ENCODE data around the gene SLC5A2.

The SLC5A2 gene

GRCh38 chr16:31513126-31513525 is 30.2 kb downstream of the SLC5A2 start:
- ATAC-seq, result peak; percentile 79
- TF ChIP-seq CSDC2 (CRISPR knock-in tag; IDR thresholded peaks at IDR 0.05), result no peak
- TF ChIP-seq BACH2 (CRISPR knock-in tag; IDR thresholded peaks at IDR 0.05; ENCODE audit: borderline replicate concordance), result no peak
- no peak for TF ChIP-seq OSR1 (CRISPR knock-in tag; IDR thresholded peaks at IDR 0.05)
- no peak for TF ChIP-seq ZC3H10 (CRISPR knock-in tag; IDR thresholded peaks at IDR 0.05)
- no peak for TF ChIP-seq PPARA (CRISPR knock-in tag; IDR thresholded peaks at IDR 0.05; ENCODE audit: borderline replicate concordance)
- TF ChIP-seq TSHZ2 (CRISPR knock-in tag; IDR thresholded peaks at IDR 0.05), result no peak
- TF ChIP-seq RARB (CRISPR knock-in tag; IDR thresholded peaks at IDR 0.05), result no peak
- TF ChIP-seq ZNF565 (CRISPR knock-in tag; conservative IDR thresholded peaks at IDR 0.05; ENCODE audit: low read depth), result no peak
- TF ChIP-seq TOX (CRISPR knock-in tag; IDR thresholded peaks at IDR 0.05; ENCODE audit: borderline replicate concordance), result no peak
- TF ChIP-seq ISL1 (CRISPR knock-in tag; IDR thresholded peaks at IDR 0.05), result no peak
- TF ChIP-seq CREB5 (CRISPR knock-in tag; IDR thresholded peaks at IDR 0.05; ENCODE audit: low read depth), result no peak
- no peak for TF ChIP-seq ZNF8 (CRISPR knock-in tag; IDR thresholded peaks at IDR 0.05)

GRCh38 chr16:31513884-31514283 is 31.0 kb downstream of the SLC5A2 start:
- ATAC-seq, result no peak
- TF ChIP-seq POU6F1 (CRISPR knock-in tag; IDR thresholded peaks at IDR 0.05; ENCODE audit: borderline replicate concordance, low read depth), result no peak
- TF ChIP-seq CSDC2 (CRISPR knock-in tag; IDR thresholded peaks at IDR 0.05), result no peak
- no peak for TF ChIP-seq TOX (CRISPR knock-in tag; IDR thresholded peaks at IDR 0.05; ENCODE audit: borderline replicate concordance)

- ATAC-seq, result no peak
Measured at GRCh38 chr16:31517800-31518402, 35.0 kb downstream of the SLC5A2 start.

GRCh38 chr16:31519759-31520431 is 37.0 kb downstream of the SLC5A2 start:
- ATAC-seq, result no peak
- TF ChIP-seq OSR1 (CRISPR knock-in tag; IDR thresholded peaks at IDR 0.05) (no peak), TCF4 (CRISPR knock-in tag; IDR thresholded peaks at IDR 0.05; ENCODE audit: borderline replicate concordance) (no peak), TOX (CRISPR knock-in tag; IDR thresholded peaks at IDR 0.05; ENCODE audit: borderline replicate concordance) (no peak), ISL1 (CRISPR knock-in tag; IDR thresholded peaks at IDR 0.05) (no peak), CREB5 (CRISPR knock-in tag; IDR thresholded peaks at IDR 0.05; ENCODE audit: low read depth) (no peak), ZFP3 (CRISPR knock-in tag; IDR thresholded peaks at IDR 0.05) (no peak), PATZ1 (CRISPR knock-in tag; IDR thresholded peaks at IDR 0.05; ENCODE audit: borderline replicate concordance) (no peak), ARNTL (CRISPR knock-in tag; IDR thresholded peaks at IDR 0.05; ENCODE audit: borderline replicate concordance, low read depth) (no peak), BACH2 (CRISPR knock-in tag; IDR thresholded peaks at IDR 0.05; ENCODE audit: borderline replicate concordance) (no peak), PPARA (CRISPR knock-in tag; IDR thresholded peaks at IDR 0.05; ENCODE audit: borderline replicate concordance) (no peak), RARB (CRISPR knock-in tag; IDR thresholded peaks at IDR 0.05) (no peak), SNAI2 (CRISPR knock-in tag; IDR thresholded peaks at IDR 0.05) (no peak), ESRRG (CRISPR knock-in tag; IDR thresholded peaks at IDR 0.05) (no peak), GLIS3 (CRISPR knock-in tag; IDR thresholded peaks at IDR 0.05) (no peak), ZFP30 (CRISPR knock-in tag; IDR thresholded peaks at IDR 0.05) (no peak), ZNF70 (CRISPR knock-in tag; IDR thresholded peaks at IDR 0.05) (no peak), CSRNP3 (CRISPR knock-in tag; IDR thresholded peaks at IDR 0.05) (no peak)

More at GRCh38 chr16:31517800-31518402, 35.0 kb downstream of the SLC5A2 start:
- no peak for TF ChIP-seq ZFP3 (CRISPR knock-in tag; IDR thresholded peaks at IDR 0.05)
- TF ChIP-seq ARNTL (CRISPR knock-in tag; IDR thresholded peaks at IDR 0.05; ENCODE audit: borderline replicate concordance, low read depth), result no peak

All from SK-N-SH treated with all-trans-retinoic acid at 6 μM for 48 hours (cell line).